Natural killer cell (primary cell): Measurements from ENCODE around the gene MCAT. TPM values are rescaled to one million over a fixed set of nuclear protein-coding genes. Genes with fewer than 3 reads are reported as not detected.
A peak's percentile ranks its signal among the peaks of the same experiment; 100 is the strongest.

ENCODE experiments used
- ATAC-seq, 3 donors: fragments of 150-1000 bp in 2 of 3; fragments of 200-7000 bp in 1 of 3; cut with Tn5 transposase; 1 replicate in 1 of 3; 2 replicates in 2 of 3; pipeline ENCODE4 v1.10.0; 2021; ENCODE audit warnings: mild to moderate bottlenecking in 2 of 3, moderate library complexity in 2 of 3
- DNase-seq, 2 donors: peaks; one replicate each; pipeline versions ENCODE4 v3.0.0 to v3.0.0-alpha.2; 2013 to 2021; ENCODE audit warnings: mixed read lengths in 1 of 2
- H3K27ac ChIP-seq: one replicate; pipeline ENCODE4 v1.5.1; 2013; ENCODE audit warnings: mild to moderate bottlenecking, low read length
- H3K27me3 ChIP-seq: one replicate; pipeline ENCODE4 v1.6.1; 2013; ENCODE audit warnings: low read length; ENCODE audit not compliant: control insufficient read depth, insufficient read depth
- H3K36me3 ChIP-seq: one replicate; pipeline ENCODE4 v1.6.1; 2013; ENCODE audit warnings: low read length; ENCODE audit not compliant: control insufficient read depth, insufficient read depth
- H3K4me1 ChIP-seq: one replicate; pipeline ENCODE4 v1.6.1; 2013; ENCODE audit warnings: low read length; ENCODE audit not compliant: control insufficient read depth, insufficient read depth
- H3K4me3 ChIP-seq: one replicate; pipeline ENCODE4 v1.5.1; 2013; ENCODE audit warnings: low read length
- H3K9me3 ChIP-seq: one replicate; pipeline ENCODE4 v1.6.1; 2013; ENCODE audit warnings: low read length; ENCODE audit not compliant: control insufficient read depth, insufficient read depth
- H3K27ac Mint-ChIP-seq, 2 donors: one replicate each; pipeline ENCODE4 v1.8.0; 2022; ENCODE audit warnings: mild to moderate bottlenecking in 2 of 2, mixed read lengths in 2 of 2, moderate library complexity in 1 of 2
- H3K27me3 Mint-ChIP-seq, 2 donors: one replicate each; pipeline ENCODE4 v1.8.0; 2022; ENCODE audit warnings: low read depth in 2 of 2, mixed read lengths in 2 of 2
- H3K36me3 Mint-ChIP-seq: one replicate; pipeline ENCODE4 v1.8.0; 2022; ENCODE audit warnings: mixed read lengths
- H3K4me1 Mint-ChIP-seq, 2 donors: one replicate each; pipeline ENCODE4 v1.8.0; 2022; ENCODE audit warnings: mixed read lengths in 2 of 2
- H3K4me3 Mint-ChIP-seq: one replicate; pipeline ENCODE4 v1.8.0; 2022; ENCODE audit warnings: mild to moderate bottlenecking, moderate library complexity, mixed read lengths
- H3K9me3 Mint-ChIP-seq, 2 donors: one replicate each; pipeline ENCODE4 v1.8.0; 2022; ENCODE audit warnings: mixed read lengths in 2 of 2
- CTCF ChIP-seq: fragments of 200-600 bp; IDR thresholded peaks from one replicate; pipeline ENCODE4 v1.8.0; 2022; ENCODE audit warnings: antibody characterized with exemption
- WGBS: methylation state at CpG from one replicate; pipeline ENCODE4 v1.1.7; 2013; ENCODE audit warnings: missing lambda C conversion rate; ENCODE audit not compliant: insufficient coverage; 5-methylcytosine and 5-hydroxymethylcytosine counted together
- intact Hi-C: fragments of 100-400 bp; cut with micrococcal nuclease; formaldehyde crosslinking; loops from one replicate; pipeline ENCODE4 v1.14.2; 2022
- total RNA-seq, 4 donors: library from RNA; stranded (reverse); fragments of 120-200 nt in 1 of 4; gene quantifications; one replicate each; pipeline versions ENCODE4 v1.2.3 to v1.2.4, GENCODE V29; 2013 to 2022

MCAT gene
- total RNA-seq, 3 donors from 2014 or later (not counting 1 experiment from before 2014, with no cell fraction given) = 6.5 to 12.4 (median 9.3) TPM

GRCh38 chr22:43169310-43170130 lies 26.3 kb upstream of the MCAT start:
- H3K4me1 Mint-ChIP-seq = peaks cover 11% of the 10 kb centered on the region in 2 donors
- WGBS = 96% methylated on average over 23 of the region's 23 CpGs
- Histone ChIP-seq H3K4me1 (peaks cover 26% of the 10 kb centered on the region), H3K27ac (no peak overlapping the region), H3K36me3 (peaks cover 21% of the 10 kb centered on the region), H3K4me3 (no peak overlapping the region), H3K27me3 (no peaks in the 10 kb centered on the region), H3K9me3 (no peaks in the 10 kb centered on the region)
- H3K36me3 Mint-ChIP-seq = no peaks in the 10 kb centered on the region
- intact Hi-C loops = no loop called here
- DNase-seq (no peak), ATAC-seq (no peak)
- no peak overlapping the region for H3K27ac Mint-ChIP-seq
- H3K4me3 Mint-ChIP-seq = peak overlapping the region; percentile 1
- no peak for TF ChIP-seq CTCF
- no peaks in the 10 kb centered on the region for H3K27me3 Mint-ChIP-seq
- H3K9me3 Mint-ChIP-seq = no peaks in the 10 kb centered on the region

GRCh38 chr22:43168471-43169309 lies 25.5 kb upstream of the MCAT start:
- Histone ChIP-seq H3K4me1 (peaks cover 32% of the 10 kb centered on the region), H3K36me3 (peaks cover 15% of the 10 kb centered on the region), H3K27ac (no peak overlapping the region), H3K4me3 (no peak overlapping the region), H3K9me3 (no peaks in the 10 kb centered on the region), H3K27me3 (no peaks in the 10 kb centered on the region)
- H3K4me1 Mint-ChIP-seq = peaks cover 11 to 18% of the 10 kb centered on the region in 2 donors
- intact Hi-C loops = no loop called here
- no peaks in the 10 kb centered on the region for H3K27me3 Mint-ChIP-seq
- no peak for TF ChIP-seq CTCF
- DNase-seq = no peak
- WGBS = 80% methylated on average over 25 of the region's 25 CpGs
- H3K9me3 Mint-ChIP-seq = no peaks in the 10 kb centered on the region
- H3K36me3 Mint-ChIP-seq = no peaks in the 10 kb centered on the region
- no peak overlapping the region for H3K4me3 Mint-ChIP-seq
- no peak overlapping the region for H3K27ac Mint-ChIP-seq
- ATAC-seq = peak in 1 of 3 donors; percentile 15

GRCh38 chr22:43167001-43167589 lies 23.9 kb upstream of the MCAT start:
- H3K27me3 Mint-ChIP-seq = no peaks in the 10 kb centered on the region
- no peaks in the 10 kb centered on the region for H3K9me3 Mint-ChIP-seq
- no peak overlapping the region for H3K27ac Mint-ChIP-seq
- no peaks in the 10 kb centered on the region for H3K36me3 Mint-ChIP-seq
- H3K4me1 Mint-ChIP-seq = peaks cover 11 to 18% of the 10 kb centered on the region in 2 donors
- H3K36me3 ChIP-seq = peaks cover 8% of the 10 kb centered on the region
- H3K4me3 ChIP-seq = no peak overlapping the region
- ATAC-seq (no peak), DNase-seq (no peak)
- no peak overlapping the region for H3K27ac ChIP-seq
- intact Hi-C loops = no loop called here
- peaks cover 36% of the 10 kb centered on the region for H3K4me1 ChIP-seq
- H3K4me3 Mint-ChIP-seq = no peak overlapping the region
- no peaks in the 10 kb centered on the region for H3K9me3 ChIP-seq
- H3K27me3 ChIP-seq = no peaks in the 10 kb centered on the region
- no peak for TF ChIP-seq CTCF
- WGBS = 96% methylated on average over 19 of the region's 19 CpGs
